Prostate gland (tissue), 2 donors: ENCODE data around the gene CUL7.

ENCODE experiments used
- CTCF ChIP-seq, 4 experiments: fragments of 200-600 bp in 2 of 4; fragments of 450-650 bp in 2 of 4; sonication (generic) in 2 of 4; IDR thresholded peaks; 1 replicate in 3 of 4; 2 replicates in 1 of 4; pipeline ENCODE4 v1.5.1; 2016 to 2019; ENCODE audit warnings: antibody characterized with exemption in 4 of 4, mild to moderate bottlenecking in 2 of 4, moderate library complexity in 2 of 4
- POLR2A ChIP-seq: fragments of 450-650 bp; IDR thresholded peaks from one replicate; pipeline ENCODE4 v1.6.1; 2016; ENCODE audit warnings: antibody characterized with exemption, mild to moderate bottlenecking

GRCh38 chr6:42989923-42990322, 63.7 kb downstream of the CUL7 start:
- TF ChIP-seq CTCF (IDR thresholded peaks at IDR 0.05) (no peak), POLR2A (no peak)
